Activated naive CD4-positive, alpha-beta T cell (primary cell): ENCODE results near the gene PAN2.
A peak's percentile ranks its signal among the peaks of the same experiment; 100 is the strongest.
"Not testable (repeated sequence)": the region's sequence is repeated elsewhere in the genome, so short reads cannot be mapped to it uniquely, and the experiment has no call there.

Experiments
- DNase-seq, 4 experiments: peaks; one replicate each; lab custom pipeline; 2025; lab: John Stamatoyannopoulos, UW

PAN2 gene, protein sequence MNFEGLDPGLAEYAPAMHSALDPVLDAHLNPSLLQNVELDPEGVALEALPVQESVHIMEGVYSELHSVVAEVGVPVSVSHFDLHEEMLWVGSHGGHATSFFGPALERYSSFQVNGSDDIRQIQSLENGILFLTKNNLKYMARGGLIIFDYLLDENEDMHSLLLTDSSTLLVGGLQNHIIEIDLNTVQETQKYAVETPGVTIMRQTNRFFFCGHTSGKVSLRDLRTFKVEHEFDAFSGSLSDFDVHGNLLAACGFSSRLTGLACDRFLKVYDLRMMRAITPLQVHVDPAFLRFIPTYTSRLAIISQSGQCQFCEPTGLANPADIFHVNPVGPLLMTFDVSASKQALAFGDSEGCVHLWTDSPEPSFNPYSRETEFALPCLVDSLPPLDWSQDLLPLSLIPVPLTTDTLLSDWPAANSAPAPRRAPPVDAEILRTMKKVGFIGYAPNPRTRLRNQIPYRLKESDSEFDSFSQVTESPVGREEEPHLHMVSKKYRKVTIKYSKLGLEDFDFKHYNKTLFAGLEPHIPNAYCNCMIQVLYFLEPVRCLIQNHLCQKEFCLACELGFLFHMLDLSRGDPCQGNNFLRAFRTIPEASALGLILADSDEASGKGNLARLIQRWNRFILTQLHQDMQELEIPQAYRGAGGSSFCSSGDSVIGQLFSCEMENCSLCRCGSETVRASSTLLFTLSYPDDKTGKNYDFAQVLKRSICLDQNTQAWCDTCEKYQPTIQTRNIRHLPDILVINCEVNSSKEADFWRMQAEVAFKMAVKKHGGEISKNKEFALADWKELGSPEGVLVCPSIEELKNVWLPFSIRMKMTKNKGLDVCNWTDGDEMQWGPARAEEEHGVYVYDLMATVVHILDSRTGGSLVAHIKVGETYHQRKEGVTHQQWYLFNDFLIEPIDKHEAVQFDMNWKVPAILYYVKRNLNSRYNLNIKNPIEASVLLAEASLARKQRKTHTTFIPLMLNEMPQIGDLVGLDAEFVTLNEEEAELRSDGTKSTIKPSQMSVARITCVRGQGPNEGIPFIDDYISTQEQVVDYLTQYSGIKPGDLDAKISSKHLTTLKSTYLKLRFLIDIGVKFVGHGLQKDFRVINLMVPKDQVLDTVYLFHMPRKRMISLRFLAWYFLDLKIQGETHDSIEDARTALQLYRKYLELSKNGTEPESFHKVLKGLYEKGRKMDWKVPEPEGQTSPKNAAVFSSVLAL

DNA sequence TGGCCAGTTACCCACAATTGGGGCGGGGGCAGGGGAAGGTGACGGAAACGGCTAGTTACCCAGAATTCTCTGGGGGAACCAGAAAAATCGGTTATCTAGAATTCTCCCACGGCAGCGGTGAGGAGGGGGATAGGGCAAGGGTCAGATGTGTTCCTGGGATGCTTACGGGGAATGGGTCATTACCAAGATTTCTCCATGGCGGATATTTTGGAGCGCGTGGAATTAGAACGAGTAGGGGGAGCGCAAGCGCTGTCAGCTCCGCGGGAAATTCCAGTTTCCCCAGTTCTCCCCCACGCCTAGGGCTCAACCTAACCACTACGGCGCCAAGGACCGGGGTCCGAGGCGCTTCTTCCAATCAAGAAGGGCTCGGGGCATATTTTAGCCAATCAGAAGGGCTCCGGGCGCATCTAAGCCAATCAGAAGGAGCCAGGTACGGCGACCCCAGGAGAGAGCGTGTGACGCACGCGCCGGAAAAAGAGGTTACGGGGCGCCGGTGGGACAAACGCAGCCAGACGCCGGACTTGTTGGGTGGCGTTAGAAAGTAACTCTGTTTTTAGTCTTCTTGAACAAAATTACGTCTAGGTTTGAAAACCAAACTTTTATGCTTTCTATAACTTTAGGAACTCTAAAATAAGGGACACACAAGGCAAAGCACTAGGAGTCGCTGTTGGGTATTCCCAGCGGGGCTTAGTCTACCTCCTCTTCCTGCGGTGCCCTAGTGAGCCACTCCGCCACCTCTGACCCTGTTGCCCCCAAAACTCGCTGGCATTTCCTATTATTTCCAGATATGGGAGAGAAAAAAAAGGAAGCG lies at the start of gene PAN2:
TSS of gene PAN2 (minus strand) at position 322 of the 811 bp plus-strand sequence. CDS start 906 bp downstream, outside the sequence.
- peak; percentile 67 to 84 (median 74) for DNase-seq

DNA sequence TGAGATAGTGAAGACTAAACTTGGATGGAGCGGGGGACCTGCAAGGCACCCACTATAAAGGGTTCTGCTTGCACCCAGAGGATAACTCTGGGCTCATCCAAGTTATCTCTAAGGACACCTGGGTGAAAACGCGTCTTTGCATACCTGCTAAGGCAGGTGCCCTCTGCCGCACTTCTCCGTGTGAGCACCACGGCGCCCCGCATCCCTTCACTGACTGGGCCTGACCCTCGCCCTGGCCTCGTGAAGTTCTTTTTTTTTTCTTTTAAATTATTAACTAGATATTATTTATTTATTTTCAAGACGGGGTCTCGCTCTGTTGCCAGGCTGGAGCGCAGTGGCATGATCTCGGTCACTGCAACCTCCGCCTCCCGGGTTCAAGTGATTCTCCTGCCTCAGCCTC lies 48.8 kb upstream of the PAN2 start:
- no peak for DNase-seq

DNA sequence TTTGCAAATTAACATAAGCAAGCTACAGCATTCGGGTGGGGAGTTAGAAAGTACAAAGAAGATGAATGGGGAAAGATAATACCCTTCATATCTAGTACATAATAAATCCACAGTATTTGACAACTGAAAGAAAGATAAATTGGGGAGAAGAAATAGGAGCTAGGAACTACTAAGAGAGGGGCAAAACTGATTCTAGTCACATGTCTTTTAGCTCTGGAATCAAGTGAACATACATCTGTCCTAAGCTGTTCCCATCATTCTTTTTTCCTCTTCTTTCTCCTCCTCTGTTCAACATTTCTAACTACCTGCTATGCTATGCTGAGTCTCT lies 44.2 kb upstream of the PAN2 start:
- no peak for DNase-seq

DNA sequence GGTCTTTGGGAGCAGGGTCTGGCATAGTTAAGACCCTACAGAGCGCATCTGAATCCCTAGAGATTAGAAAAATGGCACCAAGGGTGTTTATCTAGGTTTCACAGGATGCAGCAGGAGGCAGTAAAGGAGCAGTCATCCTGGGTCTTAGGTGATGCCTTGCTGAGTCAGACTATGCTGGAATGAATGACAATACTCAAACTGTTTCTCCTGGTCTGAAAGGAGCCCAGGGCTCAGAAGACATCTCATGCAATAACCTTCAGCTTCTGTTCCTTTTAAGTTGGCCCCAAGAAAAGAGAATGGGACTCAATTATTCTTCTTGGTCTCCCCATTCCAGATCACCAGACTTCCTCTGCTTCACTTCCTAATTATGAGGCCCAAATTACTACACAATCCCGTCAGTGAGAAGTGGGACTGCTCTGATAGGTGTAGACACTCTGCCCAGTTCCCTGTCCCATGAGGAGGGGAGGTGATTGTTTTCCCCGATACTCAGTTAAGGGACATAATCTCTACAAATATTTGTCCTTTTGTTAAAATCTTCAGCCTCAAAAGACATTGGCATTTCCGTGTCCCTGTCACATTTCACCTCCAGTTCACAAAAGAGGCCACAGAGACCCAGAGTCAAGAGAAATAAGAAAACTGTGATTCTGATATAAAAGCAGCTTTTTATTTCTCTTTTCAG lies 43.6 kb upstream of the PAN2 start:
- no peak for DNase-seq

DNA sequence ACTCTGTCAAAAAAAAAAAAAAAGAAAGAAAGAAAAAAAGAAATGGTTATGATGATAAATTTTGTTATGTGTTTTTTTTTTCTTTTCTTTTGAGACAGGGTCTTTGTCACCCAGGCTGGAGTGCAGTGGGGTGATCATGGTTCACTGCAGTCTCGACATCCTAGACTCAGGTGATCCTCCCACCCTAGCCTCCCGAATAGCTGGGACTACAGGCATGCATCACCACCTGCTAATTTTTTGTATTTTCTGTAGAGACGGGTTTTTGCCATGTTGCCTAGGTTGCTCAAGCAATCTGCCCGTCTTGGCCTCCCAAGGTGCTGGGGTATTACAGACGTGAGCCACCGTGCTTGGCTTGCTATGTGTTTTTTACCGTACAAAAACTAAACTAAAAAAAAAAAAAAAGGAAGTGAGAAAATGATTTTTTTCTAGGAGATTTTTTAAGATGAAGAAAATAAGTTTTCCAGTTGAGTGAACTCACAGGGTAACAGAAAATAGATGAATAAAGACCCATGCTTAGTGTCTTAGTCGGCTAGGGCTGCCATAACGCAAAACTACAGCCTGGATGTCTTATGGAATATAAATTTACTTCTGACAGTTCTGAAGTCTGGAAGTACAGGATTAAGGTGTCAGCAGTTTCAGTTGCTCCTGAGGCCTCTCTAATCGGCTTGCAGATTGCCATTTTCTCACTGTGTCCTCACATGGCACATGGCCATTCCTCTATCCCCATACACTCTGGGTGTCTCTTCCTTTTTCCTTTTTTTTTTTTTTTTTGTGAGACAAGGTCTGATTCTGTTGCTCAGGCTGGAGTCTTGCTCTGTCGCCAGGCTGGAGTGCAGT lies 42.0 kb upstream of the PAN2 start:
- DNase-seq = no peak

DNA sequence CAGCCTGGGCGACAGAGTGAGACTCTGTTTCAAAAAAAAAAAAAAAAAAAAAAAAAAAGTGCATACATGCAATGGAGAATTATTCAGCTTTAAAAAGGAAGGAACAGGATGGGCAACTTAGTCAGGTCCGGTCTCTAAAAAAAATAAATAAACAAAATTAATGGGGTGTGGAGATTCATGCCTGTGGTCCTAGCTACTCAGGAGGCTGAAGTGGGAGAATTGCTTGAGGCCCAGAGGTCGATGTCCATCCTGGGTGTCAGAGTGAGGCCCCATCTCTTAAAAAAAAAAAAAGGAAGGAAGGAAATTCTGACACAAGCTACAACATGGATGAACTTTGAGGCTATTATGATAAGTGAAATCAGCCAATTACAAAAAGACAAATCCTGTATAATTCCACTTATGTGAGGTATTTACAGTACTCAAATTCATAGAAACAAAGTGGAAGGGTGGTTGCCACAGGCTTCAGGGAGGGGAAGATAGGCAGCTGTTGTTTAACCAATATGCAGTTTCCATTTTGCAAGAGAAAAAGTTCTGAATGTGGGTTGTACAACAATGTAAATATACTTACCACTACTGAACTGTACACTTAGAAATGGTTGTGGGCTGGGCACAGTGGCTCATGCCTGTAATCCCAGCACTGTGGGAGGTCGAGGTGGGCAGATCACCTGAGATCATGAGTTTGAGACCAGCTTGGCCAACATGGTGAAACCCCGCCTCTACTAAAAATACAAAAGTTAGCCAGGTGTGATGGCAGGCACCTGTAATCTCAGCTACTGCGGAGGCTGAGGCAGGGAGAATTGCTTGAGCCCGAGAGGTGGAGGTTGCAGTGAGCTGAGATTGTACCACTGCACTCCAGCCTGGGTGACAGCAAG lies 41.2 kb upstream of the PAN2 start:
- no peak for DNase-seq

DNA sequence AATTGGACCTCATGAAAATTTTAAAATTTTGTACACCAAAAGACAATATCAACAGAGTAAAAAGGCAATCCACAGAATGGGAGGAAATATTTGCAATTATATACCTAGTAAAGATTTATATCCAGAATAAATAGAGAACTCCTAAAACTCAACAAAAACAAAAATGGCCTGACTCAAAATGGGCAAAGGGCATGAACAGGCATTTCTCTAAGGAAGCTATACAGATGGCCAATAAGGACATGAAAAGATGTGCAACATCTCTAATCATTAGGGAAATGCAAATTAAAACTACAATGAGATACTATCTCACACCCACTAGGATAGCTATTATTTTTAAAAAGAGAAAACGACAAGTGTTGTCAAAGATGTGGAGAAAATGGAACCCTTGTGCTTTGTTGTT lies 39.7 kb upstream of the PAN2 start:
- no peak for DNase-seq

DNA sequence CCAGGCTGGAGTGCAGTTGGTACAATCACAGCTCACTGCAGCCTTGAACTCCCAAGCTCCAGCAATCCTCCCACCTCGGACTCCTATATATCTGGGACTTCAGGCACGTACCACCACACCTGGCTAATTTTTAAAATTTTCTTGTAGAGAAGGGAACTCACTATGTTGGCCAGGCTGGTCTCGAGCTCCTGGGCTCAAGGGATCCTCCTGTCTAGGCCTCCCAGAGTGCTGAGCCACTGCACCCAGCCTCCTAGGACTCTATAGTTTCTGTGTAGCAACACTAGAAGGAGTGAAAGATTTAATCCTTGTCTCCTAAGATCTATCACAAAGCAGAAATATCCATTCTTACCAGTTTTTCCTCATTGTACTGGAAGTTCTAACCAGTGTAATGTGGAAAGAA lies 33.1 kb upstream of the PAN2 start:
- no peak for DNase-seq

DNA sequence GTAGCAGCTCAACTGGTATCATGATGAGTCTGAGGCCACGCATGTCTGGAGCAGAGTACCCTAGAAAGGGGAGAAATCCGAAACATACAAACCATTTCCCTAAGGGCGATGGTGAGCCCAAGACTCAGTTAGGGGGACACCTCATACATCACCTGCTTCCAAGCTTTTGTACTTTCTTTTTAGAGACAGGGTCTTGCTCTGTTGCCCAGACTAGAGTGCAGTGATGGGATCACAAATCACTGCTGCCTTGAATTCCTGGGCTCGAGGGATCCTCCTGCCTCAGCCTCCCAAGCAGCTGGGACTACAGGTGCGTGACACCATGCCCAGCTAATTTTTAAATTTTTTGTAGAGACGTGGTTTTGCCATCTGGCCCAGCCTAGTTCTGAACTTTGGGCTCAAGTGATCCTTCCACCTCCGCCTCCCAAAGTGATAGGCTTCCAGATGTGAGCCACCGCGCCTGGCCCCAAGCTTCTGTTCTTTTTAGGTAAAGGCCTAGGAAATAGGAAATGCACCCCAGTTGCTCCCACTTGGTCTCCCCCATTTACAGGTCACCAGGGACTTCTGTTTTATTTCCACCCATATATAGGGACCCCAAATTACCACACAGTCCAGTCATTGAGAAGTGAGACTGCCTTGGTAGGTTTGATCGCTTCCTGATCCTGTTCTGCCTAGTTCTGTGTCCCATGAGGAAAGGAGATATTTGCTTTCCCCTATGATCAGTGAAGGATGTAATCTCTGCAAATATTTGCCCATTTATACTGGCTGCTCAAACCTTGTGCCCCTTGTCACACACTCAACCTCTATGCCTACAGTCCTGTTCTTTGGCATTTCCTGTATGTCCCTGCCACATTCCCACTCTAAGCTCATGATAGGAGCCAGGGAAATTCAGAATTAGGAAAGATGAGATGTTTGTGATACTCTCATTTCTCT lies 28.6 kb upstream of the PAN2 start, which contains the start of gene APOF:
TSS of gene APOF (minus strand) at position 728 of the 930 bp plus-strand sequence. CDS start at position 616, 112 bp downstream.
- no peak for DNase-seq

DNA sequence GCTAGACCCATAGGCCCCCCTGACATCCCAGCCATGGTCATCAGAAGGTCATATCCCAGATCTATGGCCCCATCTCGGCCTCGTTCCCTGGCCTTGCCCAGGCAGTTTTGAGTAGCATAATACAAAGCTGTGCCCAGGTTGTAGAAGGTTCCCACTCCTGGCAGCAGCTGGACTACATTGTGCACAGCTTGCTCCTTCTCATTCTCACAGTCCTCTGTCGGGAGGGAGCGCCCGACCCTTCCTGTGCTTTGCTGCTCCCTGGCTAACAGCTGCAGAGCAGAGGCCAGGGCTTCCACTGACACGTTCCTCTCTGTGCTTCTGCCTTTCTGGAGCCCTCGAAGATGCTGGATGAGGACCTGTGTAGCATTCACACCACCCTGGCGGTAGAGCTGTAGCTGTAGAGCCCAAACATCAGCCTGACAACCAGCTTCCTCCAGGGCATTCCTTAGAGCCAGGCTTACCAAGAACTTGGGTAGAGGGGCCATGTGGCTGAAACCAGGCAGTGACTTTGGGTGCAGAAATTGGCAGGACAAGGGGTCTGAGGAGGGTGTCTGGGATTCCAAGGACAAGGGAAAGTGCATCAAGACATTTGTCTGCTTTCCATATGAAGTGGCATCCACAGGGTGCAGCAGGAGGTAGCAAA lies 27.8 kb upstream of the PAN2 start:
- no peak for DNase-seq

DNA sequence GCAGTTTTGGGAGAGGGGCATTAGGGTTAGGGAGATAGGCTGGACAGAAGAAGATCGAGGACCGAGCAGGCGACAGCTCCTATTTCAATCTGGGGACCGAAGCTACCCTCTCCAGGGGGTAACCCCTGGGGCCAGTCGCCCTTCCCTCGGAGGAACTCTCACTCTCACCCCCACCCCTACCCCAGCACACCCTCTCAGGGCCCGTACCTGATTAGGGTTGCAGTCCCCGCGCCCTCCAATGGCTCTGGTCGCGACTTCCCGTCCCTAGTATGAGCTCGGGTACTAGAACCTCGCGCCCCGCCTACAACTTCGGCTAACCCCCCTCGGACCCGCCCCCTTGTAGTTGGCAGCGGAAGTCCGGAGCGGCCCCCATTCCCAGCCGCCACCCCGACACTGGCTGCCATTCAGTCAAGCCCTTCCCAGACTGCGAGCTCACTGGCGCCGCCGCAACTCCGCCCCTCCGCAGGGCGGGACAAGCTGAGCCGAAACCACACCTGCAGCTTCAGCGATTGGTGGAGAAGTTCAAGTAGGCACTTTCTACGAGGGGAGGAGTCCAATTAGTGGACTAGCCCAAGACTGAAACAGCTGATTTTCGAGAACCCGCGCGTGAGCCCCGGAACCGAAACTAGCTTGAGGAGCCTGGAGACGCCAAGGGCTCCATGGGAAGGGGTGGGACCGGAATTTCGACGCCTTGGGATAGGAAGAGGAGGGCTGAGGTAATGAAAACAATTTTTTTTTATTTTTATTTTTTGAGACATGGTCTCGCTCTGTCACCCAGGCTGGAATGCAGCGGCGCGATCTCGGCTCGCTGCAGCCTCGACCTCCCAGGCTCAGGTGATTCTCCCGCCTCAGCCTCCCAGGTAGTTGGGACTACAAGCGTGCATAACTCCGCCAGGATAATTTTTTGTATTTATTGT lies 26.3 kb upstream of the PAN2 start, which contains the start of gene STAT2:
TSS of gene STAT2 (minus strand) at position 257 of the 917 bp plus-strand sequence. CDS start 3,536 bp downstream, outside the sequence.
- peak; percentile 91 to 98 (median 95) for DNase-seq

DNA sequence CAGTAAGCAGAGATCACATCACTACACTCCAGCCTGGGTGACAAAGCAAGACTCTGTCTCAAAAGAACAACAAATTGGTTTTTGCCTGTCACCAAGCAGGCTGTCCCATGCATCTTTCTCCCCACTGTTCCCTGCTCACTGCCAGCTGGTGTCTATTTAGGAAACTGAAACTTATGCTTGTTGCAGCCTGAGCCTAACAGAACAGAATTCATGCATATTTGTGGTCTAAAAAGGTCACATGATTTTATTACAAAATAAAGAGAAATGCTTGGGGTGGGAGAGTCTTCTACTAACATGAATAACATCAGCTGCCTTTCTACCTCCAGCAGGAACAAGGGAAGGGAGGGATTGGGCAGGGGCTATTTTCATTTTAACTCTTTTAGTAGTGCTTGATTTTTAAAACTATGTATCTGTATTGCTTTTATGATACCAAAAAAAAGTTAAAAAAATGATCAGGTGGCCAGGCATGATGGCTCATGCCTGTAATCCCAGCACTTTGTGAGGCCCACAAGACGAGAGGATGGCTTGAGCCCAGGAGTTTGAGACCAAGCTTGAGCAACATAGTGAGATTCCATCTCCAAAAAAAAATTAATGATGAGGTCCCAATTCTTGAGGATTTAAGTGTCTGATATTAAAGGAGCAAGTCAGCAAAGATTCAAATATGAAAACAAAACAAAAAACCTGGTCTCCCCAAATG lies 25.2 kb upstream of the PAN2 start:
- DNase-seq = no peak

DNA sequence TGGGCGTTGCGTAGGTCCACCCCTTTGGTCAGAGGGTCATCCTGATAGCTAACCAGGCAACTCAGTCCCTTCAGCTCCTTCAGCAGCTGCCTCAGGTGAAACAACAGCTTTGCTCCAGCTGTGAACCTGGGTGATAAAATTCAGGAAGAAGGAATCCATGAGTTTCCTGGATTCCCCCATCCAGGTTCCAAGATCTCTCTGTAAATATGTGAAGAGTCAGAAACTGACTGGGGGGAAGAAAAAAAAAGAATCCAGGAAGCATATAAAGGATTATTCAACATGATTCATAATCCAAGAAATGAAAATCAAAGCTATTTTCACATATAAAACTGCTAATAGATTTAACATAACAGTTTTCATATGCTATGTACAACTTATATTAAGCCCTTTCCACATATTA lies 17.5 kb upstream of the PAN2 start:
- DNase-seq = no peak

DNA sequence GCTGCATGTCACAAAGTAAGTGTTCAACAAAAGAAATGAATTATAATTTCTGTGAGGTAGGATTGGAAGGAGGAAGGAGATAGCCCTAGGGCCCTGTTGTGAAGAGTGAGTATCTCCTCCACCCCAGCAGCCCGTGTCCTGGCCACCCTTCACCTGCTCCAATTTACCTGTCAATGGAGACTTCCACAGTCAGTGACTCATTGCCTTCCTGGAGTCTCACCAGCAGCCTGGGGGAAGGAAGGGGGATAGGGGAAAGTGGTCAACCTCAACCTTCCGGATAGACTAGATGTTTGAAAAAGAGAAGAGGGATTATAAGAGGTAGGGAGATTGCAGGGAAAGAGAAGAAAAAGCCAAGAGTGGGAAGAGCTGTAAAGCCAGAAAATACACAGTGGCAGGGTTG lies 16.9 kb upstream of the PAN2 start:
- DNase-seq = no peak

DNA sequence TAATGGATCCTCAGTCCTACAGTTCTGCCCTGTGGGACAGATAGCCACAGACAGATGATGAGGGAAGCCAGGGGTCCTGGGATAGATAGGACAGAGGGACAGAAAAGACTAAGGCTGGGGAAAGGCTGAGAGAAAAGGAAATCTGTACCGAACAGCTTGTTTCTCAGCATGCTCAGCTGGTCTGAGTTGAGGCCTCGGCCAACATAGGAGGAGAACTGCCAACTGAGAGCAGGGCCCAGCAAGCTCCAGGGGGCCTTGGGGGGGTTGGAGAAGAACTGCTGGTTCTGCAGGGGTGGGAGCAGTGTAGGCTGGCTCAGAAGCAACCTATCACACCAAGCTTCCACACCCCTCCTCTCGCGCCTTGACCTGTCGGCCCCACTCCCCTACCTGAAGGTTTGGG lies 15.0 kb upstream of the PAN2 start:
- DNase-seq = no peak

DNA sequence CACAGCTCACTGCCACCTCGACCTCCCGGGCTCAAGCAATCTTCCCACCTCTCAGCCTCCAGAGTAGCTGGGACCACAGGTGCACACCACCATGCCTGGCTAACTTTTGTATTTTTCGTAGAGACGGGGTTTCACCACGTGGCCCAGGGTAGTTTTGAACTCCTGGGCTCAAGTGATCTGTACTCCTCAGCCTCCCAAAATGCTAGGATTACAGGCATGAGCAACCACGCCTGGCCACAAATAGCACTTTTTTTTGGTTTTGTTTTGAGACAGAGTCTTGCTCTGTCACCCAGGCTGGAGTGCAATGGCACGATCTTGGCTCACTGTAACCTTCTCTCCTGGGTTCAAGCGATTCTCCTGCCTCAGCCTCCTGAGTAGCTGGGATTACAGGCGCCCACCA lies 13.5 kb upstream of the PAN2 start:
- DNase-seq = not testable (repeated sequence)
